Measurements from ENCODE around the gene NFIA.

- no peak for TF ChIP-seq POLR2A (IDR thresholded peaks at IDR 0.05; ENCODE audit: low read depth, low read length)
- no peak for TF ChIP-seq POLR2AphosphoS5 (IDR thresholded peaks at IDR 0.05; ENCODE audit: low read depth, low read length)
- no peak for TF ChIP-seq TAF1 (IDR thresholded peaks at IDR 0.05; ENCODE audit: borderline replicate concordance, low read depth, low read length)
Observed at GRCh38 chr1:61388566-61388965, 306.2 kb downstream of the NFIA start.

Data from GM12892 (cell line).